HG02870 (cell line): ENCODE data around the gene SRF.

Experiments
- ATAC-seq: cut with Tn5 transposase; IDR thresholded peaks from one replicate; pipeline ENCODE4 v1.9.1; 2021; ENCODE audit warnings: mild to moderate bottlenecking, moderate library complexity; ENCODE audit not compliant: unreplicated experiment

SRF gene

DNA sequence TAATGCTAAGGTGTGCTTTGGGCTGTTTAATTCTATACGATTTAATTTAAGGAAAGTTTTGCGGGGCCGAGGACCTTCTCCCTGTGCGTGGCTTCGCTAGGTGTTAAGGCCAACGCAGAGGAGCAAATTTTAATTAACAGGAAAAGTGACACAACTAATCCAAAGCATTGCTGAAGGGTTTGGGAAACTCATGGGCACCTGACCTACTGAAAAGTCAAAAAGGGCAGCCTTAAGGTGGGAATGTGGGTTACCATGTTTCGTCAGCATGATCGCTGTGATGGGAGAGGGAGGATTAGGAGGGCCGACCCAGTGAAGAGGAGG lies 10.5 kb downstream of the SRF start:
- no peak for ATAC-seq

DNA sequence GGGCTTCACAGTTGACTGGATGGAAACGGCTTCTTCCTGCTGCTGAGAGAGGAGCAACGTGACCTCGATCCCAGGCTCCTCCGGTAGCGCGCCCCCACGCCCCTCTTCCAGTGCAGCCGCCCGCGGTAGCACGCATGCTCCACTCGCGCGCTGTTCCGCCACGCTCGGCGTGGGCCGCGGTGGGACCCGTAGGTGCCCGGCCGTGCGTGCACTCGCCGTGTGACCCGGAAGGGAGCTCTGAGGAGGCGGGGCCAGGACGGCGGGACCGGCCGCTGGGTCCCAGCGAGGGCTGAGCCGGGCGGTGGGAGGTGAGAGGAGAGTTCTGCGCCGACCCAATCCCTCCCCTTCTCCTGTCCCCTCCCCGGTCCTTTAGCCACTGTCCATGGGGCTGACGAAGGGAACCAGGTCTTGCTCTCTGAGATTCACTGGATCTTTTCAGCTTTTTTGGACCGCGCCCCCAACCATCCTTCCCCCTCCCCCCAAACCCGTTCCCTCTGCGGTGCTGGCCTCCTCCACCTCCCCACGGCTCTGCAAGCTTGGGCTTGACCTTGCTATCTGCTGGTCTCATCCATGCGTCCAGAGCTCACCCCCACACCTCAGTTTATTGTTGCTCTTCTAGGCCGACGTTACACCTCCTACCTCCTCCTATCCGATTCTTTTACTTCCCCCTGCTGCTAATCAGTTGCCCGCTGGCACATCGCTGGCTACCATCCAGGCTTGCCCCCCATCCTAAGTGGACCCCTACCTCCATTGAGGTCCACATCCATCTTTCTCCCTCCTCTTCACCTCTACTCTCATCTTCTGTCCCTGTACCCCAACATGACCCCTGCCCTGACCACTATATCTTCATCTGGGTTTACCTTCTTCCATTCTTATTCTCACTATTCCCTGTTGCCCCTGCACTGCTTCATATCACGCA lies 11.1 kb downstream of the SRF start, which contains the start of gene CUL9:
Gene CUL9 (plus strand): TSS at position 255 of the 919 bp plus-strand sequence. CDS start 2,115 bp downstream, outside the sequence.
- peak; percentile 93 for ATAC-seq

DNA sequence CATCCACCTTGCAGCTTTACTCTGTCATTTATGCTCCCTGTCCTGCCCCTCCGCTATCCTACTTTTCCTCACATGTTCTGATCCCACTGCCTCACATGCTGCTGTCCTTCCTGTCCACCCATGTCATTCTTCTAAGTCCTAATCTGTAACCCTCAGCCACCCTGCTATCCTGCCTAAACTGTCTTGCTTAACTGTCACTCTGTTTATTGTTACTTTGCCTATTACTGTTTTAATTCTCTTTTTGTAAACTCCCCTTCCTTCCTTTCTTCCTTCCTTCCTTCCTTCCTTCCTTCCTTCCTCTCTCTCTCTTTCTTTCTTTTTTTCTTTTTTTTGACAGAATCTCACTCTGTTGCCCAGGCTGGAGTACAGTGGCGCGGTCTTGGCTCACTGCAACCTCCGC lies 12.4 kb downstream of the SRF start:
- ATAC-seq: no peak

DNA sequence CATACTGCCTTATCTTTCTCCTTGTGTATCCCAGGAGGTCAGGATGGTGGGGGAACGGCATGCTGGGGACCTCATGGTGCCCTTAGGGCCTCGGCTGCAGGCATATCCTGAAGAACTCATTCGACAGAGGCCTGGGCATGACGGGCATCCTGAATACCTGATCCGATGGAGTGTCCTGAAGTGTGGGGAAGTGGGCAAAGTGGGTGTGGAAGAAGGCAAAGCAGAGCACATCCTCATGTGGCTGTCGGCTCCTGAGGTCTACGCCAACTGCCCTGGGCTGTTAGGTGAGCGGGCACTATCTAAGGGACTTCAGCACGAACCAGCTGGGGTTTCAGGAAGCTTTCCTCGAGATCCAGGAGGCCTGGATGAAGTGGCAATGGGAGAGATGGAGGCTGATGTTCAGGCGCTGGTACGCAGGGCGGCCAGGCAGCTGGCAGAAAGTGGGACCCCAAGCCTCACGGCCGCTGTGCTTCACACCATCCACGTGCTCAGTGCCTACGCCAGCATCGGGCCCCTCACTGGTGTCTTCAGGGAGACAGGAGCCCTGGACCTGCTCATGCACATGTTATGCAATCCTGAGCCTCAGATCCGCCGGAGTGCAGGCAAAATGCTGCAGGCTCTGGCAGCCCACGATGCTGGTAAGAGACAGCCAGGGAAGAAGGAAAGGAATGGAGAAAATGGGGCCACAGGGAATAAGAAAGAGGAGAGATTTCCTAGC lies 13.4 kb downstream of the SRF start:
- ATAC-seq: no peak

DNA sequence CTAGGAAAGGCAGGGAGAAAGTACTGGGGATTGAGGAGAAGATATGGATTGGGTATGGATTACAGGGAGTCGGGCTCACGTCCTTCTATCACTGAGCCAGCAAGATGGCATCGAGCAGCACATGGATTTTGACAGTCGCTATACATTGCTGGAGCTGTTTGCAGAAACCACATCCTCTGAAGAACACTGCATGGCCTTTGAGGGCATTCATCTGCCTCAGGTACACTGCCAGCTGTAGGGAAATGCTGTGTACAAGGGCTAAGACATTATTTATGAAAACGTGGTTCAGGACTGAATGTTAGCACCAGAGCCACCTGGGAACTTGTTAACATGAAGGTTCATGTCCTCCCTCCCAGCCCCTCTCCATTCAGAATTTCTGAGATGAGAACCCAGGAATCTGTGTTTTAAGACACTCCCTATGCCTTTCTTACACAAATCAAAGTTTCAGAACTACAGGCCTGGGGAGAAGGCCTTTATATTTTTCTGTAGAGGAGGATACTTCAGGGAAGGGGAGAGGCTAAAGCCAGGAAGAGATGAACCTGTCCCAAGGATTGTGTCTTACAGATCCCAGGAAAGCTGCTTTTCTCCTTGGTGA lies 14.4 kb downstream of the SRF start:
- ATAC-seq: no peak

DNA sequence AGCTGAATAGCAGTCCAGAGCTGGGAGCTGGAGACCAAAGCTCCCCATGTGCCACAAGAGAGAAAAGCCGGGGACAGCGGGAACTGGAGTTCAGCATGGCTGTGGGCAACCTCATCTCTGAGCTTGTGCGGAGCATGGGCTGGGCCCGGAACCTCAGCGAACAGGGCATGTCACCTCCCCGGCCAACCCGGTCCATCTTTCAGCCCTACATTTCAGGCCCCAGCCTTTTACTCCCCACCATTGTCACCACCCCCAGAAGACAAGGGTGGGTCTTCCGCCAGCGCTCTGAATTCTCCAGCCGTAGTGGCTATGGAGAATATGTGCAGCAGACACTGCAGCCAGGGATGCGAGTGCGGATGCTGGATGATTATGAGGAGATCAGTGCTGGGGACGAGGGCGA lies 14.9 kb downstream of the SRF start:
- ATAC-seq: no peak

DNA sequence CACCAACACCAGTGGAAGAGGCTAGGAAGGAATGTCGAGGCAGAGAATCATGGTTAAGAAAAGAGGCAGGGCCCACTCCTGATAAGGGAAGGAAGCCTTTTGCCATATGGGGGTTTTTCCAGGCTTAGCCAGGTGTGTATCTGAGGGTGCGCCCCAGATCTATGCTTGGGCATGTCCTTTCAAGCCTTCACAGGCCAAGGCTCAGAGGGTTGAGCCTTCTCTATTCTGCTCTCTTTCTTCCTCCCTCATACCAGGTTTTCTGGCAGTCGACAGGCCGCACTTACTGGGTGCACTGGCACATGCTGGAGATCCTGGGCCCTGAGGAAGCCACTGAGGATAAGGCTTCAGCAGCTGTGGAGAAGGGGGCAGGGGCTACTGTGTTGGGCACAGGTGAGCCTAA lies 15.6 kb downstream of the SRF start:
- no peak for ATAC-seq

DNA sequence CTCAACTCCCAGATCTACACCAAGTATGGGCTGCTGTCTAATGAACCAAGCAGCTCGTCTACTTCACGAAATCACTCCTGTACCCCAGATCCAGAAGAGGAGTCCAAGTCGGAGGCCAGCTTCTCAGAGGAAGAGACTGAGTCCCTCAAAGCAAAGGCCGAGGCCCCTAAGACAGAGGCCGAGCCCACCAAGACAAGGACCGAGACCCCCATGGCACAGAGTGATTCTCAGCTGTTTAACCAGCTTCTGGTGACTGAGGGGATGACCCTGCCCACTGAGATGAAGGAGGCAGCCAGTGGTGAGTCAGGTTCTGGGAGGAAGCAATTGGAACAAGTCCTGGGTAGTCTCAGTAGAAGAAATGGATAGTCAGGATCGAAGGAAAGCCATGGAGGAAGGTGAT lies 16.8 kb downstream of the SRF start:
- ATAC-seq: no peak

DNA sequence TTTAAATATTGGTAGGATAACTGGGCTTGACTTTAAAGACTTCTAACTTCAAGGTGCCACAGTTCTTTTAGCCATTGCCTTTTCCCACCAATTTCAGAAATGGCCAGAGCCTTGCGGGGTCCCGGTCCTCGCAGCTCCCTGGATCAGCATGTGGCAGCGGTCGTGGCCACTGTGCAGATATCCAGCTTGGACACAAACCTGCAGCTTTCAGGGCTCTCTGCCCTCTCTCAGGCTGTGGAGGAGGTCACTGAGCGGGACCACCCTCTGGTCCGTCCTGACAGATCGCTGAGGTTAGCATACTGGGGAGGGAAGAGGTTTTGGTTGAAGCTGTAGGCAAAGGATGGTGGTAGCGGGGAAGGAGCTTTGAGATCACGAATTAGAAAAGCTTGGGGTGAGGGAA lies 17.4 kb downstream of the SRF start:
- ATAC-seq: no peak

DNA sequence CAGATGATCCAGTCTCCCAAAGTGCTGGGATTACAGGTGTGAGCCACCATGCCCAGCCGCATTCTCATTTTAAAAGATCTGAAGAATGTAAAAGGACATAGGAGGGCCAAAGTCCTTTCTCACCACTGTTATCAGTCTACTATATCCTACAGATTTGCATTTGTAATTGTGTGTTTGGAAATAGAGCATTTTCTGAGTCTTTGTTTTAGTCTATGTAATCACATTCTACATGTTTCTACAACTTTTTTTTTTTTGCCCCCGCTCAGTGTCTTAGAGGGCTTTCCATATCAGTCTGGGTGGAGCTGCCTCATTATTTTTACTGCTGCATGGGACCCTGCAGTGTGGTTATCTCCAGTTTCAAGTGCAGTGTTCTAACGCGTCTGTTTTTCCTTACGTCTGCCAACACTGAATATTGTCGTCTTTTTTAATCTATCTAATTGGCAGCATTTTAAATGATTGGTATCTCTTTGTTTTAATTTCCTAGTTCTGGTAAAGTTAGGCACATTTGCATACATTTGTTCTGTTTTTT lies 18.8 kb downstream of the SRF start:
- no peak for ATAC-seq

DNA sequence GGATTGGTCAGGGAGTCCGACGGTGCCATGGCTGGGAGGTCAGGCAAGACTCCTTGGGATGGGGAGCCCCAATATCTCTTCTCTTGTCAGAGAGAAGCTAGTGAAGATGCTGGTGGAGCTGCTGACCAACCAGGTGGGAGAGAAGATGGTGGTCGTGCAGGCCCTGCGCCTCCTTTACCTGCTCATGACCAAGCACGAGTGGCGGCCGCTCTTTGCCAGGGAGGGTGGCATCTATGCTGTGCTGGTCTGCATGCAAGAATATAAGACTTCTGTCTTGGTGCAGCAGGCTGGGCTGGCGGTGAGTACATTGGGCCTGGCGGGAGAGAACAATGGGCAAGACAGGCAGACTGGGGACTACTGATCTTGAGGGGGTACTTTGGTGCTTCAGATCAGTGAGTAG lies 21.8 kb downstream of the SRF start:
- ATAC-seq: no peak

DNA sequence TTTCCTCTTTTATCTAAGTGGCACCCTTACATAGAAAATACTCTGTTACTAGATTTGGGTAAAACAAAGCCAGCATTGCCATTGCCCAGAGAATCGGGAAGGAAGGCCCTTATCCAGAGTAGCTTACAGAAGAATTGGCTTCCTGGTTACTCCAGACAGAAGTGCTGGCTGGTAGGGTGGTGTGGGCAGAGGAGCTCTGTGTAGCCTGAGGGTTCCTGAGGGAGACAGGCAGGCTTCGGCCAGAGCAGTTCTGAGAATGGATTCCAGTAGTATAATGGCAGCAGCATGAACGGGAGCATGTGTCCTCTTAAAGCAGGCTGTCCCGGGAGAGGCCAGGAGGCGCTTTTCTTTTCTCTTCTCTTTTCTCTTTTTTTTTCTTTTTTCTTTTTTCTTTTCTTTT lies 22.9 kb downstream of the SRF start:
- ATAC-seq: no peak

DNA sequence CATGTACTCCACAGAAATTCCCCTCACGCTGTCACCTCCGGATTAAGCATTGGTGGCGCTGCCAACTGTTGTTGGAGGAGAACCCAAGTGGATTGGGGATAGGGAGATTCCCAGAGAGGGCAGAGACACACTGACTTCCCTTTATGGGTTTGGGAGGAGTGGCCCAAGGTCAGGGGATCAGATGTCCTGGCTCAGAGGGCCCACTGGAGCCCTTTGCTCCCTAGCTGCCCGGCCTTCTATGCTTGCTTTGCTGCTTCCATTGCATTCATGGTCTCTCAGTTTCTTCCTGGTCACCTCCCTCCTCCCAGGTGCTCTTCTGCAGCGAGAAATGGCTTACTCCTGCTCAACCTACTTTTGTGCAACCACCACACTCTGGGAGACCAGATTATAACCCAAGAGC lies 25.3 kb downstream of the SRF start:
- ATAC-seq: no peak

DNA sequence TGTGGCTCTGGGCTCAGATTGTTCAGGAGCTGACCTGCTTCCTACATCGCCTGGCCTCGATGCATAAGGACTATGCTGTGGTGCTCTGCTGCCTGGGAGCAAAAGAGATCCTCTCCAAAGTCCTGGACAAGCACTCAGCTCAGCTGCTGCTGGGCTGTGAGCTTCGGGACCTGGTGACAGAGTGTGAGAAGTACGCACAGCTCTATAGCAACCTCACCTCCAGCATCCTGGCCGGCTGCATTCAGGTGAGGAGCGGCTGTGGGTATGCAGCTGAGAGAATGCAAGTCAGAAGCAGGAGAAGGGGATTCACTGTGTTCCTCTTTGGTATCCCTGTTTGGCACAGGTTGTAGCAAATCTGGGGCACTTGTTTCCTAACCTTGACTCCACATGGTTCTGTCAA lies 28.8 kb downstream of the SRF start:
- ATAC-seq: no peak

DNA sequence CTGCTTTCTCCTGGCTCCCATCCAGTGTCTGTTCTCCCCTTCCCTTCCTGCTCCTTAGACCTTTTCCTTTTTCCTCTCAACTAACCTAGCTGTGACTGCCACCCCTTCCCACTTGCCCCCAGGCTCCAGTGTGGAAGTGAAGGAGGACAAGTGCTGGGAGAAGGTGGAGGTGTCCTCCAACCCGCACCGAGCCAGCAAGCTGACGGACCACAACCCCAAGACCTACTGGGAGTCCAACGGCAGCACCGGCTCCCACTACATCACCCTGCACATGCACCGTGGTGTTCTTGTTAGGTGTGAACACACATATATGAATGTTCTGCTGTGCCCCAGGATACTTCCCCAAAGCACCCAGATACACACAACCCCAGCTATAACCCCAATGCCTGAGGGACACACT lies 29.5 kb downstream of the SRF start:
- ATAC-seq: no peak

DNA sequence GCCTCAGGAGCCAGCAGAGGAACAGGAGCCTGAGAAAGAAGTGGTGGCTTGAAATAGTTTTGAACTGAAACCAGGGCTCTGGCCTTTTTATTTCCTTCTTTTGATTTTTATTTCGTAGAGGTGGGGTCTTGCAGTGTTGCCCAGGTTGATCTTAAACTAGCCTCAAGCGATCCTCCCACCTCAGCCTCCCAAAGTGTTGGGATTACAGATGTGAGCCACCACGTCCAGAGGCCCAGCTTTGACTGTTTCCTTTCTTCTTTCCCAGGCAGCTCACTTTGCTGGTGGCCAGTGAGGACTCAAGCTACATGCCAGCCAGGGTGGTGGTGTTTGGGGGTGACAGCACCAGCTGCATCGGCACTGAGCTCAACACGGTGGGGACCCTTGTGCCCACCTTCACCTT lies 31.4 kb downstream of the SRF start:
- no peak for ATAC-seq

DNA sequence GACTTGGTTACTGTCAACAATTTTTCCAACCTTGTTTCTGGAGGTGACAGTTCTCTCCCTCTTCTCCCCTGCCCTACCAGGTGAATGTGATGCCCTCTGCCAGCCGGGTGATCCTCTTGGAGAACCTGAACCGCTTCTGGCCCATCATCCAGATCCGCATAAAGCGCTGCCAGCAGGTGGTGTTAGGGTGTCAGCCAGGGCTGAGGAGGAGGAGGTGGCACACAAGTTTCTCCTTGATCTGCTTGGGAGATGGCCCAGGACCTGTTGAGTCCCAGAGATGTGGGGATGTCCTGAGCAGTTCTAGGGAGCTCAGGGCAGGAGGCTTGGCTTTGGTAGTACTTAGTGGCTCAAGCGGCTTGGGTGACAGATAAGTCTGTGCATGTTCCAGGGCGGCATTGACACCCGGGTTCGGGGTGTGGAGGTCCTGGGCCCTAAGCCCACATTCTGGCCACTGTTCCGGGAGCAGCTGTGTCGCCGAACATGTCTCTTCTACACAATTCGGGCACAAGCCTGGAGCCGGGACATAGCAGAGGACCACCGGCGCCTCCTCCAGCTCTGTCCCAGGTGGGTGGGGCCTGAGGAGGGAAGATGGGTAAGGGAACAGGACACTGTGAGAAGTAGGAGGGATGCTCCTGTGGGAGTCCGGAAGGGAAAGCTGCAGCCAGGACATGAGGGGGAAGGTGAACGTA lies 32.1 kb downstream of the SRF start:
- ATAC-seq: no peak

DNA sequence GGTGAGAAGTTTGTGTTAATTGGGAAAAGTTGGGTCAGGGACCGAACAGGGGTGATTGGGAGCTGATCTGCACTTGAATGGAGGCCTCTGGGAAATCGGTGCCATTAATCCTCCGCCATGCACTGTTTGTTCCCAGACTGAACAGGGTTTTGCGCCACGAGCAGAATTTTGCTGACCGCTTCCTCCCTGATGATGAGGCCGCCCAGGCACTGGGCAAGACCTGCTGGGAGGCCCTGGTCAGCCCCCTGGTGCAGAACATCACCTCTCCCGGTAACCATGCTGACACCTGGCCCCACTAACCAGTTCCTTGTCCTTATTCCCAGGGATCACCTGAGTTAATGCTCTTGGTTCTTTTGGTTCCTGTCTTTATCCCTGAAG lies 32.6 kb downstream of the SRF start:
- ATAC-seq: no peak

DNA sequence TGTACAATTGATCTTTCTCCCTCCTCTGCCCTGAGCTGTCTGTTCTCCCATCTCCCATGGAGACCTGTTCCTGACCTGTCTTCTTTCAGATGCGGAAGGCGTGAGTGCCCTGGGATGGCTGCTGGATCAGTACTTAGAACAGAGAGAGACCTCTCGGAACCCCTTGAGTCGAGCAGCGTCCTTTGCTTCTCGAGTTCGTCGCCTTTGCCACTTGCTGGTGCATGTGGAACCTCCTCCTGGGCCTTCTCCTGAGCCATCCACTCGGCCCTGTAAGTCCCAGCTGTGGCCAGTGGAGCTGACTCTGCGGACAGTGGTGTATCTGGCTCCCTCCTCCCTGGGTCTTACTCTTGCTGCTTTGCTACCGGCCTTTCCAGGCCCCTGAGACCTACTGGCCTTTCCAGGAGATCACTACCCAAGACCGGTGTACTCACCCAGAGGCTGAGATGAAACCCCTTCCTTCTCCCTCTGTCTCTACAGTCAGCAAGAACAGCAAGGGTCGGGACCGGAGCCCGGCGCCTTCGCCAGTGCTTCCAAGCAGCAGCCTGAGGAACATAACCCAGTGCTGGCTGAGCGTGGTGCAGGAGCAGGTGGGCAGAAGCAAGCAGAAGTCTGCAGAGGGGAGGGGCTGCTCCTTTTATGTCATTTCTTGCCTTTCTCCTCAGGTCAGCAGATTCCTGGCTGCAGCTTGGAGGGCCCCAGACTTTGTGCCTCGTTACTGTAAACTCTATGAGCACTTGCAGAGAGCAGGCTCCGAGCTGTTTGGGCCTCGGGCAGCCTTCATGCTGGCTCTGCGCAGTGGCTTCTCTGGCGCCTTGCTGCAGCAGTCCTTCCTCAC lies 33.4 kb downstream of the SRF start:
- ATAC-seq: no peak

DNA sequence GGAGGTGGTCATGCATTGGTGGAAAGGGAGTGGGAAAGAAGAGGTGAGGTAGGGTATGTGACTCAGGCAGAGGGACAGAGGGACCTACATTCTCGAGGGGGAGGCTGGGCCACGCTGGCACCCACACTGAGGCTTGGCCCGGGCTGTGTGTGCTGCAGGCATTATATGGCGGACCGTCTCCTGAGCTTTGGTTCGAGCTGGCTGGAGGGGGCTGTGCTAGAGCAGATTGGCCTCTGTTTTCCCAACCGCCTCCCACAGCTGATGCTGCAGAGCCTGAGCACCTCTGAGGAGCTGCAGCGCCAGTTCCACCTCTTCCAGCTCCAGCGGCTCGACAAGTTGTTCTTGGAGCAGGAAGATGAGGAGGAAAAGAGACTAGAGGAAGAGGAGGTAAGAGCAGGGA lies 34.8 kb downstream of the SRF start:
- no peak for ATAC-seq
